Breast epithelium (tissue), 4 donors: Measurements from ENCODE around the gene PTPRN2. TPM values are rescaled to one million over a fixed set of nuclear protein-coding genes. Genes with fewer than 3 reads are reported as not detected.

Experiments used
- DNase-seq, 2 donors: peaks; one replicate each; pipeline ENCODE4 v3.0.0-alpha.2; 2019; ENCODE audit warnings: low spot score in 2 of 2
- H3K27ac ChIP-seq, 2 donors: fragments of 200-600 bp; sonication (generic) in 1 of 2; one replicate each; pipeline ENCODE4 v1.5.1; 2016 to 2019; ENCODE audit warnings: mild to moderate bottlenecking in 1 of 2
- H3K27me3 ChIP-seq, 2 donors: fragments of 200-600 bp; sonication (generic) in 1 of 2; one replicate each; pipeline versions ENCODE4 v1.5.1 to v1.6.0; 2017 to 2019; ENCODE audit warnings: control low read depth in 1 of 2, mild to moderate bottlenecking in 1 of 2
- H3K36me3 ChIP-seq: fragments of 200-600 bp; one replicate; pipeline ENCODE4 v1.5.1; 2019
- H3K4me1 ChIP-seq, 2 donors: fragments of 200-600 bp; sonication (generic); one replicate each; pipeline ENCODE4 v1.5.1; 2016 to 2019; ENCODE audit warnings: control low read depth in 1 of 2
- H3K4me3 ChIP-seq, 3 donors: fragments of 200-600 bp; sonication (generic); 1 replicate in 2 of 3; 2 replicates in 1 of 3; pipeline ENCODE4 v1.5.1; 2016 to 2019; ENCODE audit warnings: mild to moderate bottlenecking in 3 of 3, moderate library complexity in 2 of 3
- H3K9me3 ChIP-seq, 2 donors: fragments of 200-600 bp; sonication (generic) in 1 of 2; one replicate each; pipeline ENCODE4 v1.5.1; 2016 to 2019; ENCODE audit warnings: control low read depth in 1 of 2
- POLR2A ChIP-seq: fragments of 450-650 bp; IDR thresholded peaks from one replicate; pipeline ENCODE4 v1.6.1; 2016; ENCODE audit warnings: antibody characterized with exemption, mild to moderate bottlenecking, moderate library complexity
- POLR2AphosphoS5 ChIP-seq, 3 donors: sonication (generic); formaldehyde crosslinking; IDR thresholded peaks; one replicate each; pipeline ENCODE4 v1.6.1; 2017; ENCODE audit warnings: antibody characterized with exemption in 3 of 3
- intact Hi-C: fragments of 100-400 bp; cut with DNase I; formaldehyde crosslinking; loops from one replicate; pipeline ENCODE4 v1.15.1; 2023; ENCODE audit warnings: low total_unique reads
- total RNA-seq, 3 donors: library from RNA; depleted of rRNA; stranded (reverse); fragments of >200 nt; gene quantifications; one replicate each; pipeline ENCODE4 v1.1.0, GENCODE V29; 2016
- TF ChIP-seq, protein P1 (sequence below), 3 donors: fragments of 450-650 bp; IDR thresholded peaks; one replicate each; pipeline ENCODE4 v1.5.1; 2016 to 2017; ENCODE audit warnings: antibody characterized with exemption in 3 of 3, mild to moderate bottlenecking in 3 of 3, moderate library complexity in 3 of 3

PTPRN2 gene
- total RNA-seq, 3 donors from 2014 or later, result 1.6 to 2.2 (median 2.2) TPM

DNA sequence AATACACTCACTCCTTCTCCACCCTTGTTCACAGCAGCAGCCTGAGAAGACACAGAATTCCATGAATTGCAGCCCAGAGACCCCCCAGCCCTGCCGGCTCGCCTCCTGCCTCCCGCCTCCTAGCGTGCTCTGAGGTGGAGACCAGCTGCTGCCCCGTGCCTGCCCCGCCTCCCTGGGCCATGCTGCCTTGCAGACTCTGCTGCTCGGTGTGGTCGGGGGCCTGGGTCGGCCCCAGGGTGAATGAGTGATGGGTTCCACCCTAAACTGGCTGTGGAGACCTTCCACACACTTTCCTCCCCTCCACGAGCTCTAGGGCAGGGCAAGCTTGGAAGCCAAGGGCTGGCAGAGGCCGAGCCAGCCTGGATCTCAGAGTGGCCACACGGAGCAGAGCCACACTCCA is 771.5 kb downstream of the PTPRN2 start:
- peaks cover 6 to 22% of the 10 kb centered on the region in 2 donors for H3K9me3 ChIP-seq
- peaks cover 0 to 15% of the 10 kb centered on the region in 2 donors for H3K27me3 ChIP-seq
- intact Hi-C loops, result no loop called here
- no peak overlapping the region for H3K27ac ChIP-seq
- no peak overlapping the region for H3K4me3 ChIP-seq
- TF ChIP-seq, protein P1, sequence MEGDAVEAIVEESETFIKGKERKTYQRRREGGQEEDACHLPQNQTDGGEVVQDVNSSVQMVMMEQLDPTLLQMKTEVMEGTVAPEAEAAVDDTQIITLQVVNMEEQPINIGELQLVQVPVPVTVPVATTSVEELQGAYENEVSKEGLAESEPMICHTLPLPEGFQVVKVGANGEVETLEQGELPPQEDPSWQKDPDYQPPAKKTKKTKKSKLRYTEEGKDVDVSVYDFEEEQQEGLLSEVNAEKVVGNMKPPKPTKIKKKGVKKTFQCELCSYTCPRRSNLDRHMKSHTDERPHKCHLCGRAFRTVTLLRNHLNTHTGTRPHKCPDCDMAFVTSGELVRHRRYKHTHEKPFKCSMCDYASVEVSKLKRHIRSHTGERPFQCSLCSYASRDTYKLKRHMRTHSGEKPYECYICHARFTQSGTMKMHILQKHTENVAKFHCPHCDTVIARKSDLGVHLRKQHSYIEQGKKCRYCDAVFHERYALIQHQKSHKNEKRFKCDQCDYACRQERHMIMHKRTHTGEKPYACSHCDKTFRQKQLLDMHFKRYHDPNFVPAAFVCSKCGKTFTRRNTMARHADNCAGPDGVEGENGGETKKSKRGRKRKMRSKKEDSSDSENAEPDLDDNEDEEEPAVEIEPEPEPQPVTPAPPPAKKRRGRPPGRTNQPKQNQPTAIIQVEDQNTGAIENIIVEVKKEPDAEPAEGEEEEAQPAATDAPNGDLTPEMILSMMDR (IDR thresholded peaks at IDR 0.05), result no peak
- TF ChIP-seq POLR2AphosphoS5 (IDR thresholded peaks at IDR 0.05) (no peak), POLR2A (no peak)
- H3K4me1 ChIP-seq, result no peaks in the 10 kb centered on the region
- no peak for DNase-seq
- no peaks in the 10 kb centered on the region for H3K36me3 ChIP-seq

- intact Hi-C loops, result no loop called here
- Histone ChIP-seq H3K4me3 (no peak overlapping the region), H3K27ac (no peak overlapping the region), H3K36me3 (no peaks in the 10 kb centered on the region), H3K9me3 (peaks cover 6 to 22% of the 10 kb centered on the region in 2 donors), H3K4me1 (no peaks in the 10 kb centered on the region), H3K27me3 (peaks cover 0 to 15% of the 10 kb centered on the region in 2 donors)
- no peak for DNase-seq
- TF ChIP-seq POLR2AphosphoS5 (IDR thresholded peaks at IDR 0.05) (no peak), POLR2A (no peak)
- TF ChIP-seq, protein P1 (IDR thresholded peaks at IDR 0.05), result no peak
Observed at GRCh38 chr7:157815706-157816022, 772.0 kb downstream of the PTPRN2 start.

- Histone ChIP-seq H3K27me3 (peaks cover 0 to 15% of the 10 kb centered on the region in 2 donors), H3K4me3 (no peak overlapping the region), H3K36me3 (no peaks in the 10 kb centered on the region), H3K4me1 (no peaks in the 10 kb centered on the region), H3K9me3 (peaks cover 8 to 24% of the 10 kb centered on the region in 2 donors), H3K27ac (no peak overlapping the region)
- no peak for DNase-seq
- TF ChIP-seq POLR2AphosphoS5 (IDR thresholded peaks at IDR 0.05), result no peak
- TF ChIP-seq, protein P1 (IDR thresholded peaks at IDR 0.05), result no peak
- no peak for TF ChIP-seq POLR2A
- intact Hi-C loops, result no loop called here
Observed at GRCh38 chr7:157814931-157815705, 772.5 kb downstream of the PTPRN2 start.

- Histone ChIP-seq H3K4me3 (no peak overlapping the region), H3K36me3 (no peaks in the 10 kb centered on the region), H3K4me1 (no peaks in the 10 kb centered on the region), H3K27me3 (peaks cover 0 to 9% of the 10 kb centered on the region in 2 donors), H3K9me3 (peaks cover 9 to 35% of the 10 kb centered on the region in 2 donors), H3K27ac (no peak overlapping the region)
- no peak for DNase-seq
- TF ChIP-seq, protein P1 (IDR thresholded peaks at IDR 0.05), result no peak
- TF ChIP-seq POLR2A (no peak), POLR2AphosphoS5 (IDR thresholded peaks at IDR 0.05) (no peak)
- intact Hi-C loops, result no loop called here
Observed at GRCh38 chr7:157813741-157814661, 773.6 kb downstream of the PTPRN2 start.

DNA sequence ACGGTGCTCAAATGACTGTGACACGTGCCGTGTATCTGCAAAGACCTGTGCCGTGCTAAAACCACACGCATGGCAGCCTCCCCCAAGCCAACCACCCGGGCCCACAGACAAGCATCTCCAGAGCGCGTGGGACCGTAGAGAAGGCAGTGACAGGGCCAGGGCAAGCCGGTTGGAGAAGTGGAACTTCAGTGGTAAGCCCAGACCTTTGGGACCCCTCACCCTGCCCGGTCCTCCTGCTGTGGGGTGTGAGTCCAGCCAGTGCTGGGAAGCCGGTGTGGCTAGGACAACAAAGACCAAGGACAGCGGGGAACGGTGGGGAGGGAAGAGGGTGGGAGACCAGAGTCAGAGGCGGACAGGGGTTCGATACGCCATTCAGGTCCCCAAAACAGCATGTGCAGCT is 774.6 kb downstream of the PTPRN2 start:
- no peak for TF ChIP-seq POLR2AphosphoS5 (IDR thresholded peaks at IDR 0.05)
- no peak for TF ChIP-seq POLR2A
- TF ChIP-seq, protein P1 (IDR thresholded peaks at IDR 0.05), result no peak
- Histone ChIP-seq H3K36me3 (no peaks in the 10 kb centered on the region), H3K9me3 (peaks cover 13 to 44% of the 10 kb centered on the region in 2 donors), H3K27me3 (peaks cover 0 to 8% of the 10 kb centered on the region in 2 donors), H3K4me1 (no peaks in the 10 kb centered on the region), H3K27ac (no peak overlapping the region), H3K4me3 (no peak overlapping the region)
- intact Hi-C loops, result no loop called here
- no peak for DNase-seq
